Caco-2 (cell line): ENCODE data around the gene CHCHD6. TPM values are rescaled to one million over a fixed set of nuclear protein-coding genes. Genes with fewer than 3 reads are reported as not detected.

Experiments used
- BruUV-seq: library from RNA; stranded (reverse); fragments of 400-500 nt; replicated peaks from 2 replicates; lab custom pipeline; 2021; lab: Mats Ljungman, UMichigan
- CTCF ChIA-PET: fragments of 300-600 bp; sonication (Branson Sonifier 250); formaldehyde crosslinking; loops from one replicate; lab custom pipeline; 2022; ENCODE audit warnings: antibody characterized with exemption; lab: Charles Lee
- POLR2A ChIA-PET: fragments of 300-600 bp; sonication (Branson Sonifier 250); formaldehyde crosslinking; loops from one replicate; lab custom pipeline; 2022; ENCODE audit warnings: antibody characterized with exemption; lab: Charles Lee
- DNase-seq, 2 experiments: peaks; one replicate each; pipeline versions ENCODE4 v3.0.0 to v3.0.0-alpha.2; 2020 to 2022
- H3K27me3 ChIP-seq: replicated peaks from 2 replicates; pipeline ENCODE4 v1.6.0; 2011; ENCODE audit warnings: low read length; ENCODE audit not compliant: control insufficient read depth, insufficient read depth
- H3K36me3 ChIP-seq: 2 replicates; pipeline ENCODE4 v1.5.1; 2011; ENCODE audit warnings: low read length; ENCODE audit not compliant: control insufficient read depth, insufficient read depth
- H3K4me1 ChIP-seq: fragments of 250-450 bp; sonication (Bioruptor Pico); 2 replicates; pipeline ENCODE4 v1.5.1; 2020; ENCODE audit warnings: mild to moderate bottlenecking
- H3K4me3 ChIP-seq: 2 replicates; pipeline ENCODE4 v1.5.1; 2011; ENCODE audit warnings: low read depth, mild to moderate bottlenecking, control low read depth, low read length
- H3K9me3 ChIP-seq: fragments of 250-450 bp; sonication (Bioruptor Pico); 2 replicates; pipeline ENCODE4 v1.5.1; 2020; ENCODE audit warnings: mild to moderate bottlenecking, moderate library complexity
- H3K27ac Mint-ChIP-seq: one replicate; pipeline ENCODE4 v1.8.0; 2022; ENCODE audit warnings: mixed read lengths; ENCODE audit not compliant: unreplicated experiment
- H3K27me3 Mint-ChIP-seq: one replicate; pipeline ENCODE4 v1.8.0; 2022; ENCODE audit warnings: mixed read lengths; ENCODE audit not compliant: insufficient read depth, unreplicated experiment
- H3K36me3 Mint-ChIP-seq: one replicate; pipeline ENCODE4 v1.8.0; 2022; ENCODE audit warnings: mild to moderate bottlenecking, mixed read lengths; ENCODE audit not compliant: insufficient read depth, unreplicated experiment
- H3K4me1 Mint-ChIP-seq: one replicate; pipeline ENCODE4 v1.8.0; 2022; ENCODE audit warnings: low read depth, mixed read lengths; ENCODE audit not compliant: unreplicated experiment
- H3K4me3 Mint-ChIP-seq: one replicate; pipeline ENCODE4 v1.8.0; 2022; ENCODE audit warnings: mild to moderate bottlenecking, moderate library complexity, mixed read lengths; ENCODE audit not compliant: unreplicated experiment
- H3K9me3 Mint-ChIP-seq: one replicate; pipeline ENCODE4 v1.8.0; 2022; ENCODE audit warnings: mixed read lengths; ENCODE audit not compliant: unreplicated experiment
- CTCF ChIP-seq, 2 experiments: fragments of 200-600 bp in 1 of 2; IDR thresholded peaks; 1 replicate in 1 of 2; 2 replicates in 1 of 2; pipeline versions ENCODE4 v1.5.1 to v1.8.0; 2011 to 2022; ENCODE audit warnings: antibody characterized with exemption in 1 of 2, control low read depth in 1 of 2, inconsistent platforms in 1 of 2, low read depth in 1 of 2, low read length in 1 of 2, mild to moderate bottlenecking in 1 of 2, moderate library complexity in 1 of 2; ENCODE audit not compliant: insufficient read depth in 1 of 2, severe bottlenecking in 1 of 2, unreplicated experiment in 1 of 2
- intact Hi-C: fragments of 100-400 bp; cut with micrococcal nuclease; formaldehyde crosslinking; loops from one replicate; pipeline ENCODE4 v1.10.0; 2022; ENCODE audit not compliant: unreplicated experiment
- total RNA-seq: library from RNA; stranded (reverse); gene quantifications from 2 replicates; pipeline ENCODE4 v1.2.3, GENCODE V29; 2022

The CHCHD6 gene
- total RNA-seq, 1 experiment from 2014 or later: 49.5 TPM

GRCh38 chr3:126959136-126959920, 255.3 kb downstream of the CHCHD6 start:
- Histone ChIP-seq H3K4me1 (peaks cover 6% of the 10 kb centered on the region; the same call in 1 of the 2 replicates), H3K9me3 (no peaks in the 10 kb centered on the region), H3K36me3 (no peaks in the 10 kb centered on the region; the same call in 1 of the 2 replicates), H3K27me3 (no peaks in the 10 kb centered on the region), H3K4me3 (no peak overlapping the region)
- peak overlapping the region; percentile 53 for H3K27ac Mint-ChIP-seq
- TF ChIP-seq CTCF (IDR thresholded peaks at IDR 0.05; ENCODE audit: insufficient read depth in 1 of 2, low read depth in 1 of 2, low read length in 1 of 2, severe bottlenecking in 1 of 2, unreplicated experiment in 1 of 2): no peak
- POLR2A ChIA-PET: no interaction called here
- intact Hi-C loops: no loop called here
- no peak overlapping the region for H3K4me3 Mint-ChIP-seq
- peaks cover 10% of the 10 kb centered on the region for H3K4me1 Mint-ChIP-seq
- CTCF ChIA-PET: interaction anchor here (1.3 kb wide), 1 partner anchor 207 kb away, joined by 4 read pairs; no protein-coding TSS in a partner anchor
- no peaks in the 10 kb centered on the region for H3K9me3 Mint-ChIP-seq
- no peak for DNase-seq
- BruUV-seq: no TSS peak
- no peaks in the 10 kb centered on the region for H3K27me3 Mint-ChIP-seq
- H3K36me3 Mint-ChIP-seq: peaks cover 7% of the 10 kb centered on the region

- H3K4me1 Mint-ChIP-seq: peaks cover 14% of the 10 kb centered on the region
- H3K9me3 ChIP-seq: no peaks in the 10 kb centered on the region
- CTCF ChIA-PET: interaction anchor here (1.3 to 1.7 kb wide), 3 partner anchors 109 to 213 kb away, joined by 3 to 5 read pairs (median 4); no protein-coding TSS in a partner anchor
- POLR2A ChIA-PET: no interaction called here
- H3K27me3 ChIP-seq: no peaks in the 10 kb centered on the region
- no peaks in the 10 kb centered on the region for H3K9me3 Mint-ChIP-seq
- no peak overlapping the region for H3K4me3 ChIP-seq
- DNase-seq: no peak
- intact Hi-C loops: no loop called here
- no TSS peak for BruUV-seq
- peaks cover 14% of the 10 kb centered on the region for H3K36me3 Mint-ChIP-seq
- no peaks in the 10 kb centered on the region; the same call in 1 of the 2 replicates for H3K36me3 ChIP-seq
- no peak for TF ChIP-seq CTCF (IDR thresholded peaks at IDR 0.05; ENCODE audit: insufficient read depth in 1 of 2, low read depth in 1 of 2, low read length in 1 of 2, severe bottlenecking in 1 of 2, unreplicated experiment in 1 of 2)
- peak overlapping the region; percentile 6 for H3K27ac Mint-ChIP-seq
- no peaks in the 10 kb centered on the region for H3K27me3 Mint-ChIP-seq
- peaks cover 6% of the 10 kb centered on the region; the same call in 1 of the 2 replicates for H3K4me1 ChIP-seq
- peak overlapping the region; percentile 5 for H3K4me3 Mint-ChIP-seq
Observed at GRCh38 chr3:126959921-126960603, 256.0 kb downstream of the CHCHD6 start.

GRCh38 chr3:126960604-126960995, 256.6 kb downstream of the CHCHD6 start:
- no peaks in the 10 kb centered on the region for H3K9me3 Mint-ChIP-seq
- intact Hi-C loops: no loop called here
- H3K4me1 Mint-ChIP-seq: peaks cover 14% of the 10 kb centered on the region
- BruUV-seq: no TSS peak
- H3K27me3 Mint-ChIP-seq: no peaks in the 10 kb centered on the region
- peak overlapping the region; percentile 6 for H3K27ac Mint-ChIP-seq
- H3K36me3 ChIP-seq: no peaks in the 10 kb centered on the region; the same call in 1 of the 2 replicates
- no peaks in the 10 kb centered on the region for H3K9me3 ChIP-seq
- H3K4me3 ChIP-seq: no peak overlapping the region
- no peaks in the 10 kb centered on the region for H3K27me3 ChIP-seq
- peak overlapping the region; percentile 5 for H3K4me3 Mint-ChIP-seq
- CTCF ChIA-PET: interaction anchor here (1.3 to 1.7 kb wide), 3 partner anchors 110 to 214 kb away, joined by 3 to 5 read pairs (median 4); no protein-coding TSS in a partner anchor
- POLR2A ChIA-PET: no interaction called here
- peaks cover 17% of the 10 kb centered on the region for H3K36me3 Mint-ChIP-seq
- no peak for DNase-seq
- peaks cover 6% of the 10 kb centered on the region; the same call in 1 of the 2 replicates for H3K4me1 ChIP-seq
- TF ChIP-seq CTCF (IDR thresholded peaks at IDR 0.05; ENCODE audit: insufficient read depth in 1 of 2, low read depth in 1 of 2, low read length in 1 of 2, severe bottlenecking in 1 of 2, unreplicated experiment in 1 of 2): no peak
